ENCODE measurements around the gene MPZL2. TPM values are rescaled to one million over a fixed set of nuclear protein-coding genes. Genes with fewer than 3 reads are reported as not detected.

The MPZL2 gene
- total RNA-seq, 1 experiment from 2014 or later: 0.26 TPM

DNA sequence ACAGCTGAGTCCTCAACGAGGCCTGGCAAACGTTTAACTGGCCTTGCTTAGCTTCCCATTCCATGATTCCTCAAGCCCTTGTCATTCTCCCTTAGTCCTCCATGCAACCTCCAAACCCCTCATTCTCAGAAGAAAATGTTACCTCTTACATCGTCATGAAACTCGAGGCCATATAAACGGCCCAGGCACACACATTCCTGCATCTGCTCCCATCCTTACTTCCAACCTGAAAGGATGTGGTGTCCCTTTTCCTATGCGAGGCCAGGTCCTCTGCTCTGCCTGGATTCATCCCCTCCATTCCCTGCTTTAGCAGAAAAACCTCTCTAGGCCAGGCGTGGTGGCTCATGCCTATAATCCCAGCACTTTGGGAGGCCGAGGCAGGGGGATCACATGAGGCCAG lies 20.9 kb downstream of the MPZL2 start:
- no CpG with 5 or more reads among the region's 8 CpGs for WGBS (ENCODE audit: extremely low coverage, insufficient read length, low lambda C conversion rate)
- H3K79me2 ChIP-seq (ENCODE audit: insufficient read depth, low read length): no peaks in the 10 kb centered on the region

More for the DNA sequence above, 20.9 kb downstream of the MPZL2 start:
- no peak overlapping the region for H3K4me3 Mint-ChIP-seq
- no peak for DNase-seq
- Histone ChIP-seq H2BK5ac (ENCODE audit: insufficient read length, low read length) (no peak overlapping the region), H3T11ph (ENCODE audit: low read length) (no peak overlapping the region), H3K27ac (ENCODE audit: insufficient read length, low read depth, low read length) (no peak overlapping the region), H3K14ac (ENCODE audit: insufficient read depth, low read length) (peak overlapping the region; percentile 66; the same call in 1 of the 2 replicates), H3K27me3 (ENCODE audit: insufficient read depth, low read length) (no peaks in the 10 kb centered on the region), H2AK5ac (ENCODE audit: insufficient read length, low read length) (no peak overlapping the region), H2BK15ac (ENCODE audit: low read depth, low read length) (no peak overlapping the region), H3K9ac (ENCODE audit: extremely low read depth, insufficient read length, low read length) (no peak overlapping the region), H3K4me1 (ENCODE audit: insufficient read depth, low read length) (peaks cover 6% of the 10 kb centered on the region; the same call in 1 of the 2 replicates), H3K23me2 (ENCODE audit: insufficient read length, low read depth, low read length, poor library complexity, severe bottlenecking) (no peaks in the 10 kb centered on the region), H4K20me1 (ENCODE audit: control insufficient read depth, insufficient read depth, insufficient read length) (no peaks in the 10 kb centered on the region), H2AFZ (ENCODE audit: low read length) (no peak overlapping the region), H4K91ac (ENCODE audit: insufficient read length, low read depth, low read length) (no peak overlapping the region), H3K4me2 (ENCODE audit: insufficient read depth, insufficient read length, low read length) (no peak overlapping the region), H2BK120ac (ENCODE audit: low read depth, low read length, poor library complexity, severe bottlenecking) (no peak overlapping the region), H3K56ac (ENCODE audit: insufficient read length, low read depth, low read length) (no peak overlapping the region), H4K8ac (replicated peaks; ENCODE audit: insufficient read length, low read depth, low read length) (no peak overlapping the region), H2BK20ac (ENCODE audit: low read depth, low read length, poor library complexity, severe bottlenecking) (no peak overlapping the region), H3K9me3 (ENCODE audit: control insufficient read depth, low read depth, low read length) (no peaks in the 10 kb centered on the region), H4K5ac (ENCODE audit: insufficient read length, low read depth, low read length) (no peak overlapping the region), H3K79me1 (ENCODE audit: insufficient read depth, low read depth, low read length, poor library complexity, severe bottlenecking) (no peaks in the 10 kb centered on the region), H2BK12ac (ENCODE audit: insufficient read length, low read depth, low read length) (no peak overlapping the region), H3K18ac (ENCODE audit: insufficient read length, low read depth, low read length) (peak overlapping the region; percentile 53), H3K4ac (ENCODE audit: low read depth, low read length) (no peak overlapping the region), H3K23ac (ENCODE audit: insufficient read length, low read depth, low read length) (no peak overlapping the region)
- H3K27ac Mint-ChIP-seq: no peak overlapping the region
- peaks cover 44% of the 10 kb centered on the region for H3K27me3 Mint-ChIP-seq (ENCODE audit: low read depth)
- H3K36me3 Mint-ChIP-seq (ENCODE audit: insufficient read depth in 1 of 3, low read depth in 3 of 3): no peaks in the 10 kb centered on the region
- TF ChIP-seq, protein P1, sequence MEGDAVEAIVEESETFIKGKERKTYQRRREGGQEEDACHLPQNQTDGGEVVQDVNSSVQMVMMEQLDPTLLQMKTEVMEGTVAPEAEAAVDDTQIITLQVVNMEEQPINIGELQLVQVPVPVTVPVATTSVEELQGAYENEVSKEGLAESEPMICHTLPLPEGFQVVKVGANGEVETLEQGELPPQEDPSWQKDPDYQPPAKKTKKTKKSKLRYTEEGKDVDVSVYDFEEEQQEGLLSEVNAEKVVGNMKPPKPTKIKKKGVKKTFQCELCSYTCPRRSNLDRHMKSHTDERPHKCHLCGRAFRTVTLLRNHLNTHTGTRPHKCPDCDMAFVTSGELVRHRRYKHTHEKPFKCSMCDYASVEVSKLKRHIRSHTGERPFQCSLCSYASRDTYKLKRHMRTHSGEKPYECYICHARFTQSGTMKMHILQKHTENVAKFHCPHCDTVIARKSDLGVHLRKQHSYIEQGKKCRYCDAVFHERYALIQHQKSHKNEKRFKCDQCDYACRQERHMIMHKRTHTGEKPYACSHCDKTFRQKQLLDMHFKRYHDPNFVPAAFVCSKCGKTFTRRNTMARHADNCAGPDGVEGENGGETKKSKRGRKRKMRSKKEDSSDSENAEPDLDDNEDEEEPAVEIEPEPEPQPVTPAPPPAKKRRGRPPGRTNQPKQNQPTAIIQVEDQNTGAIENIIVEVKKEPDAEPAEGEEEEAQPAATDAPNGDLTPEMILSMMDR (conservative IDR thresholded peaks at IDR 0.05): no peak
- peaks cover 13 to 23% of the 10 kb centered on the region in 2 experiments for H3K4me1 Mint-ChIP-seq
- H3K9me3 Mint-ChIP-seq: no peaks in the 10 kb centered on the region

All from H9 (cell line).